K562 (cell line): ENCODE results near the gene PSMD1. TPM values are rescaled to one million over a fixed set of nuclear protein-coding genes. Genes with fewer than 3 reads are reported as not detected.

Experiments
- CBX3 ChIP-seq, 2 experiments: IDR thresholded peaks; 1 replicate in 1 of 2; 2 replicates in 1 of 2; pipeline ENCODE4 v1.6.1; 2012; ENCODE audit warnings: inconsistent platforms in 2 of 2, low read length in 2 of 2, borderline replicate concordance in 1 of 2, control low read depth in 1 of 2
- CBX5 ChIP-seq: IDR thresholded peaks from 2 replicates; pipeline ENCODE4 v1.6.1; 2014; ENCODE audit warnings: low read depth, borderline replicate concordance
- E2F8 ChIP-seq: fragments of 450-650 bp; IDR thresholded peaks from 2 replicates; pipeline ENCODE4 v1.7.1; 2018; ENCODE audit warnings: mild to moderate bottlenecking, low read depth; ENCODE audit not compliant: partially characterized antibody
- ETS1 ChIP-seq: conservative IDR thresholded peaks from 2 replicates; pipeline ENCODE4 v1.6.1; 2011; ENCODE audit warnings: low read depth, mild to moderate bottlenecking, low read length; ENCODE audit not compliant: control insufficient read depth
- ILF3 ChIP-seq: fragments of 450-650 bp; IDR thresholded peaks from 2 replicates; pipeline ENCODE4 v1.6.1; 2018; ENCODE audit warnings: antibody characterized with exemption, mild to moderate bottlenecking, moderate library complexity, borderline replicate concordance
- IRF2 ChIP-seq: sonication (generic); formaldehyde crosslinking; IDR thresholded peaks from 2 replicates; pipeline ENCODE4 v1.8.1; 2022; ENCODE audit warnings: mild to moderate bottlenecking, missing genetic modification reagents
- KLF6 ChIP-seq: fragments of 250-450 bp; sonication (Bioruptor Pico); IDR thresholded peaks from 2 replicates; pipeline ENCODE4 v1.4.0; 2020; ENCODE audit warnings: mild to moderate bottlenecking, moderate library complexity, borderline replicate concordance
- PHB ChIP-seq: fragments of 250-450 bp; sonication (Bioruptor Pico); IDR thresholded peaks from 2 replicates; pipeline ENCODE4 v1.5.0; 2021
- PHF8 ChIP-seq: fragments of 200-600 bp; sonication (generic); IDR thresholded peaks from 2 replicates; pipeline ENCODE4 v1.6.1; 2012; ENCODE audit warnings: mixed run types, mild to moderate bottlenecking, inconsistent platforms, low read length, moderate library complexity, borderline replicate concordance
- POLR2AphosphoS2 ChIP-seq: IDR thresholded peaks from 2 replicates; pipeline ENCODE4 v1.6.1; 2012; ENCODE audit warnings: low read length, improper control_type of control experiment
- PPARD ChIP-seq: fragments of 250-450 bp; sonication (Bioruptor Pico); IDR thresholded peaks from 2 replicates; pipeline ENCODE4 v1.8.0; 2022; ENCODE audit warnings: inconsistent platforms, mild to moderate bottlenecking, moderate library complexity
- RB1 ChIP-seq: fragments of 450-650 bp; IDR thresholded peaks from 2 replicates; pipeline ENCODE4 v1.6.1; 2017; ENCODE audit warnings: low read depth, mild to moderate bottlenecking
- TCF7L2 ChIP-seq: fragments of 150-350 bp; IDR thresholded peaks from 2 replicates; pipeline ENCODE4 v1.6.1; 2016; ENCODE audit warnings: low read depth, mild to moderate bottlenecking, low read length, moderate library complexity
- ZBTB7A ChIP-seq: IDR thresholded peaks from 2 replicates; pipeline ENCODE4 v1.6.1; 2011; ENCODE audit warnings: low read depth, mild to moderate bottlenecking, low read length, moderate library complexity, borderline replicate concordance; ENCODE audit not compliant: control insufficient read depth
- ZNF3 ChIP-seq: fragments of 250-450 bp; sonication (Bioruptor Pico); IDR thresholded peaks from 2 replicates; pipeline ENCODE4 v1.5.0; 2021; ENCODE audit warnings: mild to moderate bottlenecking, moderate library complexity
- ZNF316 ChIP-seq: fragments of 450-650 bp; IDR thresholded peaks from 2 replicates; pipeline ENCODE4 v1.6.1; 2016
- ZNF395 ChIP-seq: fragments of 200-800 bp; sonication (Bioruptor generic); IDR thresholded peaks from 2 replicates; pipeline ENCODE4 v1.6.1; 2017; ENCODE audit warnings: missing genetic modification characterization, missing compliant biosample characterization
- ZSCAN29 ChIP-seq: fragments of 450-650 bp; IDR thresholded peaks from 2 replicates; pipeline ENCODE4 v1.6.1; 2017
- polyA plus RNA-seq, 8 experiments: library from polyadenylated mRNA; depleted of rRNA in 4 of 8; stranded (reverse) in 5 of 8; unstranded in 3 of 8; fragments of >200 nt; fragmentation: Nextera tagmentation in 2 of 8; fragmentation: Illumina TruSeq in 1 of 8; extraction: Ambion mirVana in 2 of 8; extraction: Trizol in 1 of 8; gene quantifications; 2 replicates each; pipeline versions ENCODE4 v1.2.1 to v1.2.3, GENCODE V29; 2011 to 2014; ENCODE audit warnings: inconsistent platforms in 1 of 8, missing spikeins in 1 of 8
- total RNA-seq, 7 experiments: library from RNA; depleted of rRNA in 6 of 7; stranded (reverse); fragments of >200 nt in 6 of 7; fragmentation: Illumina TruSeq in 2 of 7; extraction: Trizol in 2 of 7; gene quantifications; 2 replicates each; pipeline versions ENCODE4 v1.2.1 to v1.2.3, GENCODE V29; 2011 to 2021; ENCODE audit warnings: low replicate concordance in 1 of 7

Gene PSMD1
- total and polyA plus RNA-seq, 9 of the 15 experiments (the other 6 are each of a cell fraction or from before 2014, with no cell fraction given): 100 to 257 (median 147) TPM

- no peak for TF ChIP-seq E2F8
- TF ChIP-seq ZNF316: peak; percentile 97
- no peak for TF ChIP-seq ILF3
- 0 out of 3 replicates have a peak, but pooled peaks of 1 of the 2 experiments have one; percentile 65 for TF ChIP-seq CBX3 (IDR thresholded peaks at IDR 0.05; ENCODE audit: borderline replicate concordance in 1 of 2, low read length in 2 of 2)
- TF ChIP-seq ETS1: peak; percentile 43; the same call in 1 of the 2 replicates
- TF ChIP-seq PHB (CRISPR knock-in tag): no peak
- no peak for TF ChIP-seq ZNF395 (CRISPR knock-in tag)
- peak; percentile 84; the same call in 1 of the 2 replicates for TF ChIP-seq PHF8
- no peak for TF ChIP-seq KLF6 (CRISPR knock-in tag)
- TF ChIP-seq POLR2AphosphoS2: no peak
- TF ChIP-seq PPARD: no peak
- TF ChIP-seq TCF7L2: no peak
- no peak for TF ChIP-seq ZSCAN29
- no peak for TF ChIP-seq CBX5
- peak; percentile 55; the same call in 1 of the 2 replicates for TF ChIP-seq ZBTB7A
- no peak for TF ChIP-seq IRF2 (CRISPR knock-in tag)
- TF ChIP-seq RB1: peak; percentile 63
- no peak for TF ChIP-seq ZNF3
Observed at GRCh38 chr2:231056453-231057416, at the start of gene PSMD1 (continued).
